Body of pancreas (tissue), 4 donors: ENCODE results near the gene SH3BP1. TPM values are rescaled to one million over a fixed set of nuclear protein-coding genes. Genes with fewer than 3 reads are reported as not detected.

Source experiments
- ATAC-seq: fragments of 150-250 bp; one replicate; pipeline ENCODE4 v1.9.1; 2016
- DNase-seq, 4 donors: peaks; one replicate each; pipeline ENCODE4 v3.0.0-alpha.2; 2019
- H3K27ac ChIP-seq, 4 donors: fragments of 200-600 bp; sonication (generic); 1 replicate in 3 of 4; 2 replicates in 1 of 4; pipeline versions ENCODE4 v1.5.1 to v1.6.1; 2016 to 2019; ENCODE audit warnings: mild to moderate bottlenecking in 1 of 4, mixed read lengths in 1 of 4, moderate library complexity in 1 of 4
- H3K27me3 ChIP-seq, 2 donors: fragments of 200-600 bp; sonication (generic); one replicate each; pipeline ENCODE4 v1.6.0; 2016; ENCODE audit warnings: mild to moderate bottlenecking in 1 of 2
- H3K36me3 ChIP-seq, 2 donors: fragments of 200-600 bp; sonication (generic); replicated peaks in 1 of 2; 2 replicates each; pipeline ENCODE4 v1.5.1; 2016; ENCODE audit warnings: low read depth in 2 of 2; ENCODE audit not compliant: insufficient read depth in 1 of 2
- H3K4me1 ChIP-seq: fragments of 200-600 bp; sonication (generic); one replicate; pipeline ENCODE4 v1.6.0; 2016
- H3K4me3 ChIP-seq, 2 donors: fragments of 200-600 bp; sonication (generic); 1 replicate in 1 of 2; 2 replicates in 1 of 2; pipeline ENCODE4 v1.5.1; 2016 to 2019
- H3K9me3 ChIP-seq, 3 donors: fragments of 200-600 bp; sonication (generic); 1 replicate in 2 of 3; 2 replicates in 1 of 3; pipeline ENCODE4 v1.5.1; 2016
- CTCF ChIP-seq, 7 experiments: fragments of 450-650 bp in 4 of 7; fragments of 200-600 bp in 3 of 7; sonication (generic) in 3 of 7; IDR thresholded peaks; one replicate each; pipeline ENCODE4 v1.5.1; 2016 to 2019; ENCODE audit warnings: antibody characterized with exemption in 7 of 7
- POLR2A ChIP-seq, 3 donors: fragments of 450-650 bp; IDR thresholded peaks; one replicate each; pipeline ENCODE4 v1.6.1; 2016; ENCODE audit warnings: antibody characterized with exemption in 3 of 3, mild to moderate bottlenecking in 2 of 3
- WGBS, 2 donors: methylation state at CpG; one replicate each; pipeline ENCODE4 v1.1.5; 2017; 5-methylcytosine and 5-hydroxymethylcytosine counted together
- intact Hi-C: fragments of 100-400 bp; cut with DNase I; formaldehyde crosslinking; loops from one replicate; pipeline ENCODE4 v1.15.1; 2023
- total RNA-seq, 2 donors: library from RNA; depleted of rRNA; stranded (reverse); fragments of >200 nt; gene quantifications; one replicate each; pipeline ENCODE4 v1.1.0, GENCODE V29; 2016

Gene SH3BP1
- total RNA-seq, 2 donors from 2014 or later, result 2.0 to 40.0 TPM

GRCh38 chr22:37624017-37624365 lies 15.5 kb upstream of the SH3BP1 start:
- DNase-seq, result no peak
- WGBS, 2 donors, result 50 to 69% methylated on average over 2 to 5 of the region's 6 CpGs
- Histone ChIP-seq H3K4me3 (no peak overlapping the region), H3K9me3 (no peaks in the 10 kb centered on the region), H3K36me3 (peaks cover 0 to 9% of the 10 kb centered on the region in 2 donors), H3K4me1 (no peaks in the 10 kb centered on the region), H3K27ac (no peak overlapping the region), H3K27me3 (no peaks in the 10 kb centered on the region)
- no peak for ATAC-seq
- TF ChIP-seq POLR2A (IDR thresholded peaks at IDR 0.05), result no peak
- no peak for TF ChIP-seq CTCF (IDR thresholded peaks at IDR 0.05)
- intact Hi-C loops, result no loop called here

- Histone ChIP-seq H3K9me3 (no peaks in the 10 kb centered on the region), H3K36me3 (peaks cover 3 to 13% of the 10 kb centered on the region in 2 donors), H3K4me1 (no peaks in the 10 kb centered on the region), H3K27me3 (no peaks in the 10 kb centered on the region), H3K27ac (no peak overlapping the region), H3K4me3 (no peak overlapping the region)
- TF ChIP-seq POLR2A (IDR thresholded peaks at IDR 0.05) (no peak), CTCF (IDR thresholded peaks at IDR 0.05) (no peak)
- intact Hi-C loops, result no loop called here
- DNase-seq, result peak in 1 of 4 donors; percentile 12
- ATAC-seq, result no peak
- WGBS, 2 donors, result 92 to 93% methylated on average over 6 to 7 of the region's 7 CpGs
Observed at GRCh38 chr22:37624876-37625275, 14.6 kb upstream of the SH3BP1 start.

- intact Hi-C loops, result no loop called here
- H3K36me3 ChIP-seq, result peaks cover 3 to 14% of the 10 kb centered on the region in 2 donors
- WGBS, 2 donors, result 82 to 83% methylated on average over 7 to 14 of the region's 14 CpGs
- no peaks in the 10 kb centered on the region for H3K27me3 ChIP-seq
- H3K27ac ChIP-seq, result peak overlapping the region in 1 of 4 donors; percentile 40
- no peak overlapping the region for H3K4me3 ChIP-seq
- TF ChIP-seq POLR2A (IDR thresholded peaks at IDR 0.05) (no peak), CTCF (IDR thresholded peaks at IDR 0.05) (no peak)
- H3K9me3 ChIP-seq, result no peaks in the 10 kb centered on the region
- no peaks in the 10 kb centered on the region for H3K4me1 ChIP-seq
- ATAC-seq (no peak), DNase-seq (no peak)
Observed at GRCh38 chr22:37625737-37626136, 13.7 kb upstream of the SH3BP1 start.

GRCh38 chr22:37626144-37626543 lies 13.3 kb upstream of the SH3BP1 start:
- Histone ChIP-seq H3K4me1 (no peaks in the 10 kb centered on the region), H3K4me3 (no peak overlapping the region), H3K27me3 (no peaks in the 10 kb centered on the region), H3K27ac (peak overlapping the region in 1 of 4 donors; percentile 40), H3K9me3 (no peaks in the 10 kb centered on the region), H3K36me3 (peaks cover 3 to 13% of the 10 kb centered on the region in 2 donors)
- intact Hi-C loops, result no loop called here
- TF ChIP-seq CTCF (IDR thresholded peaks at IDR 0.05) (no peak), POLR2A (IDR thresholded peaks at IDR 0.05) (no peak)
- ATAC-seq, result peak; percentile 36
- 86 to 87% methylated on average over 11 of the region's 11 CpGs for WGBS, 2 donors
- peak in 3 of 4 donors; percentile 45 to 55 (median 52) for DNase-seq

- intact Hi-C loops, result no loop called here
Observed at GRCh38 chr22:37626556-37627075, 12.9 kb upstream of the SH3BP1 start.

More at GRCh38 chr22:37626556-37627075, 12.9 kb upstream of the SH3BP1 start:
- H3K27me3 ChIP-seq, result no peaks in the 10 kb centered on the region
- ATAC-seq (no peak), DNase-seq (no peak)
- no peaks in the 10 kb centered on the region for H3K4me1 ChIP-seq
- H3K9me3 ChIP-seq, result no peaks in the 10 kb centered on the region
- H3K27ac ChIP-seq, result peak overlapping the region in 1 of 4 donors; percentile 40
- TF ChIP-seq CTCF (IDR thresholded peaks at IDR 0.05) (no peak), POLR2A (IDR thresholded peaks at IDR 0.05) (no peak)
- no peak overlapping the region for H3K4me3 ChIP-seq
- 78 to 91% methylated on average over 7 to 13 of the region's 13 CpGs for WGBS, 2 donors
- peaks cover 3 to 9% of the 10 kb centered on the region in 2 donors for H3K36me3 ChIP-seq
